UCSD-AML1 (cell line): ENCODE measurements around the gene EPB42.

Experiments
- DNase-seq: peaks from one replicate; lab custom pipeline; 2025; ENCODE audit not compliant: unreplicated experiment; lab: John Stamatoyannopoulos, UW

The EPB42 gene

GRCh38 chr15:43220991-43221403 is at the start of gene EPB42:
TSS of gene EPB42 (minus strand) at chr15:43221018. CDS start at chr15:43220825, 193 bp downstream.
- no peak for DNase-seq

DNA sequence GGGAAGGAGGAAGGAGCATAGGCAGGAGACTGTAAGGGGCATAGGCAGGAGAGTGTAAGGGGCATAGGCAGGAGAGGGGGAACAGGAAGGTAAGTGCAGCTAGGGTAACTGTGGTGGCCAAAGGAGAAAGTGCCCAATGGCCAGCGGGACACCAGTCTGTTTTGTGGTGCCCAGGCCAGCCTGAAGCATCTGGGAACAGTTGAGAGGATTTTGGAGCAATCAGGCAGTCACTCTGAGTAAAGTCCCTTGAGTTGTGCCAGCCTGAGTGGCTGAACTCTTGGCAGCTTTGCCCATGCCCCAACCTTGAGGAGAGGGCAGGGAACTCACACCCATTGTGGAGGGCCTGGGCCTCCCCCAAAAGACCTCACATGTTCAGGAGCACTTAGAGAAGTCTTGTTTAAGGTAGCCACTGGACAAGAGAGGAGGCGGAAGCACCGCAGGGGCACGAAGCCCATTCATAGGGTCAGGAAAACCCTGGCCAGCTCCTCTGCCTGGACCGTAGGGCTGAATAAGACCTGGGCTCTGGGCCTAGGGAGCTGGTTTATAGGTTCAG is 49.4 kb upstream of the EPB42 start:
- DNase-seq: no peak

- DNase-seq: peak; percentile 71
Observed at GRCh38 chr15:43268111-43269105, 47.6 kb upstream of the EPB42 start.

- DNase-seq: no peak
Observed at GRCh38 chr15:43267439-43267838, 46.6 kb upstream of the EPB42 start.

DNA sequence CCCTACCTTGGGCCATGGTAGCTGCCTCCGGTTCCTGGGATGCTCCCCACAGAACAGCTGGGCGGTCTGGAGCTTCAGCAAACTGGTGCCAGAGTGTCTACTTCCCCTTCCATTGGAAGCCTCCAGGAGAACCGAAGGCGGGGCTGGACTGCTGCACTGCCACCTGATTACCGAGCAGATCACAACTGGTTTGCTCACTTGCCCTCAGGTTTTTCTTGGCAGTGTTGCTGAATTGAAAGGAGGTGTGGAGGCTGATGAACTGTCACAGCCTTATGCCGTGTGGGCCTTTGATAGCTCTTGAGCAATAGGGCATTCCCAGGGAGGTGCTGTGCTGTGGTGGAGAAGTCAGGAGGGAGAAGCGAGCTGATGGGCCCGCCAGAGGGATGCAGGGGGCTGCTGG is 46.0 kb upstream of the EPB42 start, which contains the start of gene TGM5:
Gene TGM5, minus strand, starts transcription at position 95 of the 400 bp plus-strand sequence. Its CDS starts 79 bp downstream, at position 16.
- DNase-seq: peak; percentile 32

DNA sequence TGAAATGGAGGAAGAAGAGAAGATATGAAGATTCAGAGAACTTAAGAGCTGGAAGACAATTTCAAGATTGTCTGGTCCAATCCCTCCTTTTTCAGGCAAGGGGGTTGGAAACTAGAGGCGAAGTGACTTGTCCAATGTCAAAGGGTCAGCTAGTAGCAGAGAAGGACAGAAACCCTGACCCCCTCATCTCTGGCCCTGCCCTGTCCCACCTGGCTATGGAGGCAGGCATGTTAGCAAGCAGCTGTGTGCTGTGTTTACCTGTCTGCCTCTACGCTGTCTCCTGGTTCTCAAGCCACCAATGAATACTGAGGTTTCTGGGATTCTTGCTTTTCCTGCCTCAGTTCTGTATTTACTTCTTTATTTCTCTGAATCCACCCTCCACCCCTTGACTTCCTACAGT is 45.6 kb upstream of the EPB42 start:
- no peak for DNase-seq

GRCh38 chr15:43260011-43260615 is 39.3 kb upstream of the EPB42 start:
- DNase-seq: no peak

- no peak for DNase-seq
Observed at GRCh38 chr15:43258781-43259180, 38.0 kb upstream of the EPB42 start.

DNA sequence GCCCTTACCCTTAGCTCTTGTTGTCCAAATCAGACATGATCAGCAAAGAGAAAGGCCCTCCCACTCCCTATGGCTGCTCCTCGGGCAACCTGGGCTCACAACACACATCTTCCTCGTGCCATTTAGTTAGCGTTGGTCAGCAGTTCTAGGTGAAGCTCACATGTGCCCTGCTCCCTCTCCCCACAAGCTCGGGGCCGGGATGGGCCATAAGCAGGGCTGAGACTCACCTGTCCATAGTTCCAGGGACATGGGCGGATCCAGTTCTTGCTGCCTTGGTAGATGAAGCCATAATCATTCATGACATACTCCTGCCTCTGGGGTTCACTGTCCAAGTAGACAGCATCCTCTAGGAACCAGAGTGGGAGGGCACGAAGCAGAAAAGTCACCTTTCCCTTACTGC is 35.5 kb upstream of the EPB42 start:
- no peak for DNase-seq

- no peak for DNase-seq
Observed at GRCh38 chr15:43255376-43255775, 34.6 kb upstream of the EPB42 start.

GRCh38 chr15:43253431-43254403 is 32.9 kb upstream of the EPB42 start:
- DNase-seq: no peak

GRCh38 chr15:43251871-43252250 is 31.0 kb upstream of the EPB42 start:
- peak; percentile 29 for DNase-seq

GRCh38 chr15:43251185-43251870 is 30.5 kb upstream of the EPB42 start:
- no peak for DNase-seq

DNA sequence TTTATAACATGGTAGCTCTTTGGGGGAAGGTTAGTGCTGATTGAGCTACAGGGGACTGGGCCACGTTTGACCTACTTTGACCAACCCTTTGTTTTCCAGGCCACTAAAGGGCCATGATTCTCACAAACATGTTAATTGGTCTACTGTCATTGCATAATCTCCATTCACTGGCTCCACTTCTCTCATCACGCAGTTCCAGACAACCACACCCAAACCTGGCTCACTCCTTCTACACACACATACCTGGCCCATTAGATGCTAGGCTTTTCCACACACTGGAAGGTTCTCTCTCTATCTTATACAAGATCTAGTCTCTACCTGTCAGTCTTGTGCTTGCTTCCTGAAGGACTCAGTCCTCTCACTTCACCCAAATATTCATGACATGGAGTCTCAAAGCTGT is 30.0 kb upstream of the EPB42 start:
- no peak for DNase-seq

GRCh38 chr15:43249699-43250203 is 28.9 kb upstream of the EPB42 start:
- DNase-seq: peak; percentile 70

DNA sequence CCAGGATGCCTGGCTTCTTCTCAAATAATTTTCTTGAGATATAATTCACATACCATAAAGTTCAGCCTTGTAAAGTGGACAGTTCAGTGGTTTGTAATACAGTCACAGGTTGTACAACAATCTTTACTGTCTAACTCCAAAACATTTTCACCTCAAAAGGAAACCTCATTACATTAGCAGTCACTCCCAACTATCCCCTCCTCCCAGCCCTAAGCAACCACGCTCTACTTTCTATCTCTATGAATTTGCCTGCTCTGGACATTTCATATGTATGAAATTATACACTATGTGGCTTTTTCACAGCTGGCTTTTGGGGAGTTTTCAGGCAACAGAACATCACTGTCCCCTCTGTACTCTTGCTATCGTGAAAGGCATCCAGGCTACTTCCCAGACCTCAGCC is 28.4 kb upstream of the EPB42 start:
- DNase-seq: no peak

- no peak for DNase-seq
Observed at GRCh38 chr15:43246261-43246774, 25.5 kb upstream of the EPB42 start.

DNA sequence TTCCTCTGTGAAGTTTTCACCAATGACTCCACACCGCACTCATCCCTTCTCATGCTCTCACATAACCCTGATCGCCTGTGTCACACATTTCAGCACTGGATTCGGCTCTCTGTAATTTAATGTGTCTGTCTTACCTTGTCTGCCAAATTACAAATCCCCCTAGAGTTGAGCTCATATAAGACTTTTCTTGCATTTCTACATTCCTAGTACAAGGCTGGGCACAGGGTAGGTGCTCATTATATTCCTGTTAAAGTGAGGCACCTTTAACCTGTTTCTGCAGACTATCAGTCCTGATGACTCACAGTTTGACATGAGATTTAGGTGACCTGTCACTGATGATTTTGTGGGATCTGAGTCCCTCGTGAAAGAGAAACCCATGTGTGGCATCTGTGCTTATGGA is 23.3 kb upstream of the EPB42 start:
- DNase-seq: no peak

DNA sequence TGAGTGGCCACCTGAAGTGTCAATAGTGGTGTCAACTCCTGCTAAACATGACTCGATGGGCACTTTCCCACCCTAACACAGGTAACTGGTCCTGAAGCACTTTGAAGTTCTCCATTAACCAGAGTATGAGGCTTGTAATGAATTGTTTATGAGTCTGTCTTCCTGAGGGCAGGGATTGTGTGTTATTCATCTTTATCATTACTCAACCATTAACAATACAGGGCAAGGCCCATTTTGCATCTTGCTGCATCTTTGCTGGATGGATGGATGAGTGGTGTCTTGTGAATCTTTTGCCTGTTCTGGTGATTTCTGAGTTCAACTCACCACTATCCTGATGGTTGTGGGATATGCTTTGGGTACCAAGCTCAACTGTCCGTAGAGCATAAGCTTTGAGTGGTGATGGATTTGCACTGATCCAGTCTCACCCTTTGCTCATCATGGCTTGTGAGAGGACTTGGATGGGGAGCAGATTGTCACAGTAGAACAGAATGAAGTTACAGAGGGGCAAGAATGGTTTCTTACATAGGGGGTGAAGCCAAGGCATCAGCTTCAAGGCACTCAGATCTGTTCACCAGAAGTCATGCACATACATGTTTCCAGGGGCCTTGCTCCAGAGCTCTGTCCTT is 22.3 kb upstream of the EPB42 start:
- DNase-seq: no peak
